NCI-H2196 (cell line): Measurements from ENCODE around the gene UGT2B10.

ENCODE experiments used
- DNase-seq: peaks from one replicate; lab custom pipeline; 2025; ENCODE audit not compliant: unreplicated experiment; lab: John Stamatoyannopoulos, UW

The UGT2B10 gene

GRCh38 chr4:68869274-68869773 lies 53.5 kb downstream of the UGT2B10 start:
- DNase-seq, result no peak

- no peak for DNase-seq
Measured at GRCh38 chr4:68871809-68872642, 56.2 kb downstream of the UGT2B10 start.

DNA sequence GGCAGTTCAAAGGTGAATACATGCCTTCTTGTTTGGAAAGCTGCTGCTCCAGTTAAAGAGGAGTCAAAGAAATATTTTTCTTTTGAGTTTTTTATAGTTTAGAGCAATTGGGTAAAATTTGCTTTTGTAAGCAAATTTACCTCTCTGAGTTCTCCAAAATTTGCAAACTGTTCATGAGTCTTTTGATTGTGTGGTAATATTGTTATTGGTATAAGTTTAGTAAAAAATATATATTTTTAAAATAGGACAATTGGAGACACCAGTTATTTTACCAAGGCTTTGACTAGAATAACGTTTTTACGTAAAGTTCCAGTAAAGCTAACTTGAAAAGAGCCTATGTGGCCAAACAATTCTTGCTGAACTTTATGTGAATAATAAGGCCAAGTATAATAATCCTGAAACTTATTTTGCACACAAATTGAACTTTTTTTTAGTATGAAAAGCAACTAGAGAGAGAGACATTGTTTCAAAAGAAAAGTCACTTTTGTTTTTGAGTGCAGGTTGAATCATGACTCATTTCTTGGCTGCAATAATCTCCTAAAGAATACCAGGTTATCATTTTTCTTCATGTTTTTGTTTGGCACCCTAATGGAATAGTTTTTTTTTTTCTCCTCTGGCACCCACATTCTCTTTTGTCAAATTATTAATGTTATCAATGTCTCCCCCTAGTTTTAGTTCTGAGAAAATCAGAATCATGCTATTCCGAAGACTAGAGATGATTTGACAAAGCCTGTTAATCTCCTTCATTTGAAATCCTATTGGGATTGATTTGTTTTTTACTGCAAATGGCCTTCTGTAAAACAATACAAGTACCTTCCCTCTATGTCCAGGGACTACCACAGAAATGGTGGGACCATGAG lies 57.1 kb downstream of the UGT2B10 start:
- DNase-seq, result no peak

- no peak for DNase-seq
Measured at GRCh38 chr4:68874507-68874906, 58.7 kb downstream of the UGT2B10 start.

DNA sequence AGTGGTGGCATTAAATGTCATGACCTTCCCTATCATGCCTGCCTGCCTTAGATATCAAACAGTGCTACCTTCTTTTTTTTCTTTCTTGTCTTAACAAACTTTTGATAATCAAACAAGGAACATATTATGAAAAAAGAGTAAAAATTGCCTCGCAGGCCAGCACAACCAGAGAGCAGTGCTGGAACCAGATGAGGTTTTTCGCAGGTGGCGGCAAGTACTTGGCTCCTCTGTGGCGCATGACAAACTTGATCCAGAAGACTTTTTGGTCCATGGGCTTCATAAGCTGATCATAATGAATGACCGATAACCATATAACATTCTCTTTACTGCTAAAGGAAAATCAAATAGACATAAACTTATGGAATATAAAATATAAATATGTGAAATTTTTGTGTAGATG lies 61.8 kb downstream of the UGT2B10 start:
- DNase-seq, result no peak

DNA sequence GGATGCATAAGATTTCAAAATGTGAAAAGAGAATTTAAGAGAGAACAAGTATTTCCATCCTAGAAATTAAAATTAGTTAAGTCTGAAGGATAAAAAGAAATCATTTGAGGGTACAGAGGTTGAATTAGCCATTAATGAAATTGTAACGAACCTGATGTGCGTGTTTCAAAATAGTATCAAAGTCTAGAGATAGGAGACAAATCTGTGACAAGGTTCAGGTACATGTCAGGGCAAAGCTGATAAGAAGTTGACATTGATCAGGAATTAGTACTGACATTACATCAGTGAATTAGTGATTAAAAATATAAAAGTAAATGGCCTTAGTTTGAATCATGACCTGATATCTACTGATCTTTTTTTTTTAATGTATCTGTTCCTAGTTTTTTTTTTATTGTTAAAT lies 62.3 kb downstream of the UGT2B10 start:
- no peak for DNase-seq
